B cell (primary cell): ENCODE data around the gene DEFB123.

Experiments used
- CTCF ChIP-seq: fragments of 200-600 bp; IDR thresholded peaks from one replicate; pipeline ENCODE4 v1.8.0; 2022; ENCODE audit warnings: antibody characterized with exemption, mild to moderate bottlenecking
- EZH2 ChIP-seq: IDR thresholded peaks from 2 replicates; pipeline ENCODE4 v1.6.1; 2012; ENCODE audit warnings: borderline replicate concordance, low read depth, mild to moderate bottlenecking, moderate library complexity, low read length; ENCODE audit not compliant: insufficient read depth, poor library complexity, severe bottlenecking

GRCh38 chr20:31476643-31477215 lies 36.3 kb downstream of the DEFB123 start:
- TF ChIP-seq EZH2 (no peak), CTCF (no peak)
